ENCODE data around the gene SESN2.

SESN2 gene

GRCh38 chr1:28265577-28265976 is 6.3 kb downstream of the SESN2 start:
- H3K4me3 ChIP-seq (replicated peaks; ENCODE audit: low read depth, low read length) = no peak overlapping the region
- DNase-seq (ENCODE audit: extremely low read depth, insufficient read length) = no peak
- TF ChIP-seq CTCF (IDR thresholded peaks at IDR 0.05; ENCODE audit: insufficient read depth, low read length, poor library complexity, severe bottlenecking) = no peak

GRCh38 chr1:28266920-28267322 is 7.6 kb downstream of the SESN2 start:
- Histone ChIP-seq H3K27me3 (replicated peaks; ENCODE audit: control insufficient read depth, insufficient read depth, low read length) (no peaks in the 10 kb centered on the region), H3K36me3 (ENCODE audit: control insufficient read depth, insufficient read depth, low read length) (peaks cover 3% of the 10 kb centered on the region), H3K4me3 (replicated peaks; ENCODE audit: low read depth, low read length) (no peak overlapping the region)
- no peak for TF ChIP-seq CTCF (IDR thresholded peaks at IDR 0.05; ENCODE audit: insufficient read depth, low read length, poor library complexity, severe bottlenecking)
- no peak for DNase-seq (ENCODE audit: extremely low read depth, insufficient read length)

More at GRCh38 chr1:28265577-28265976, 6.3 kb downstream of the SESN2 start:
- H3K36me3 ChIP-seq (ENCODE audit: control insufficient read depth, insufficient read depth, low read length) = no peaks in the 10 kb centered on the region; the same call in none of the 2 replicates
- no peaks in the 10 kb centered on the region for H3K27me3 ChIP-seq (replicated peaks; ENCODE audit: control insufficient read depth, insufficient read depth, low read length)

- no peak for TF ChIP-seq CTCF (IDR thresholded peaks at IDR 0.05; ENCODE audit: insufficient read depth, low read length, poor library complexity, severe bottlenecking)
- Histone ChIP-seq H3K36me3 (ENCODE audit: control insufficient read depth, insufficient read depth, low read length) (peaks cover 7% of the 10 kb centered on the region), H3K4me3 (replicated peaks; ENCODE audit: low read depth, low read length) (no peak overlapping the region), H3K27me3 (replicated peaks; ENCODE audit: control insufficient read depth, insufficient read depth, low read length) (no peaks in the 10 kb centered on the region)
- no peak for DNase-seq (ENCODE audit: extremely low read depth, insufficient read length)
These were observed 8.3 kb downstream of the SESN2 start for GRCh38 chr1:28267633-28268032.

- peaks cover 22% of the 10 kb centered on the region for H3K36me3 ChIP-seq (ENCODE audit: control insufficient read depth, insufficient read depth, low read length)
- no peaks in the 10 kb centered on the region for H3K27me3 ChIP-seq (replicated peaks; ENCODE audit: control insufficient read depth, insufficient read depth, low read length)
- no peak for DNase-seq (ENCODE audit: extremely low read depth, insufficient read length)
- no peak for TF ChIP-seq CTCF (IDR thresholded peaks at IDR 0.05; ENCODE audit: insufficient read depth, low read length, poor library complexity, severe bottlenecking)
- no peak overlapping the region for H3K4me3 ChIP-seq (replicated peaks; ENCODE audit: low read depth, low read length)
These were observed 10.2 kb downstream of the SESN2 start for GRCh38 chr1:28269529-28269928.

GRCh38 chr1:28272215-28272852 is 13.0 kb downstream of the SESN2 start:
- Histone ChIP-seq H3K4me3 (replicated peaks; ENCODE audit: low read depth, low read length) (no peak overlapping the region), H3K36me3 (ENCODE audit: control insufficient read depth, insufficient read depth, low read length) (peaks cover 32% of the 10 kb centered on the region), H3K27me3 (replicated peaks; ENCODE audit: control insufficient read depth, insufficient read depth, low read length) (no peaks in the 10 kb centered on the region)
- no peak for TF ChIP-seq CTCF (IDR thresholded peaks at IDR 0.05; ENCODE audit: insufficient read depth, low read length, poor library complexity, severe bottlenecking)
- no peak for DNase-seq (ENCODE audit: extremely low read depth, insufficient read length)
